C1 segment of cervical spinal cord (tissue), 14 donors: ENCODE measurements around the gene FCN2.
"Not testable (repeated sequence)": the region's sequence is repeated elsewhere in the genome, so short reads cannot be mapped to it uniquely, and the experiment has no call there.

Experiments used
- DNase-seq, 14 donors: peaks; one replicate each; lab custom pipeline; 2025; lab: John Stamatoyannopoulos, UW

FCN2 gene

GRCh38 chr9:134847138-134847537, 33.5 kb upstream of the FCN2 start:
- DNase-seq = no peak

- no peak for DNase-seq
Measured at GRCh38 chr9:134847752-134848432, 32.7 kb upstream of the FCN2 start.

- no peak for DNase-seq
Measured at GRCh38 chr9:134848504-134848903, 32.1 kb upstream of the FCN2 start.

- no peak for DNase-seq
Measured at GRCh38 chr9:134850611-134851010, 30.0 kb upstream of the FCN2 start.

GRCh38 chr9:134851020-134851419, 29.6 kb upstream of the FCN2 start:
- no peak for DNase-seq

- no peak for DNase-seq
Measured at GRCh38 chr9:134852906-134853654, 27.5 kb upstream of the FCN2 start.

- no peak for DNase-seq
Measured at GRCh38 chr9:134853893-134854292, 26.7 kb upstream of the FCN2 start.

- DNase-seq = no peak
Measured at GRCh38 chr9:134854541-134854981, 26.0 kb upstream of the FCN2 start.

- DNase-seq = no peak
Measured at GRCh38 chr9:134855231-134855899, 25.2 kb upstream of the FCN2 start.

- no peak for DNase-seq
Measured at GRCh38 chr9:134855900-134856377, 24.7 kb upstream of the FCN2 start.

- DNase-seq = not testable (repeated sequence)
Measured at GRCh38 chr9:134857451-134857850, 23.2 kb upstream of the FCN2 start.

GRCh38 chr9:134858051-134858841, 22.4 kb upstream of the FCN2 start:
- DNase-seq = no peak

- DNase-seq = no peak
Measured at GRCh38 chr9:134860510-134860909, 20.1 kb upstream of the FCN2 start.

- no peak for DNase-seq
Measured at GRCh38 chr9:134861595-134862334, 18.8 kb upstream of the FCN2 start.

GRCh38 chr9:134863306-134863902, 17.2 kb upstream of the FCN2 start:
- DNase-seq = no peak

GRCh38 chr9:134863941-134864820, 16.4 kb upstream of the FCN2 start:
- DNase-seq = peak in 2 of 14 donors; percentile 2 to 17

GRCh38 chr9:134864821-134865190, 15.8 kb upstream of the FCN2 start:
- DNase-seq = no peak

- no peak for DNase-seq
Measured at GRCh38 chr9:134867917-134868750, 12.5 kb upstream of the FCN2 start.
